Mammary epithelial cell (primary cell): ENCODE results near the gene HPCA.

ENCODE experiments used
- EZH2 ChIP-seq: IDR thresholded peaks from 2 replicates; pipeline ENCODE4 v1.6.1; 2012; ENCODE audit warnings: low read length, inconsistent platforms, borderline replicate concordance
- TF ChIP-seq, protein P1 (sequence below), 2 donors: IDR thresholded peaks in 1 of 2; conservative IDR thresholded peaks in 1 of 2; 2 replicates each; pipeline ENCODE4 v1.5.1; 2011 to 2012; ENCODE audit warnings: inconsistent platforms in 2 of 2, low read length in 2 of 2, mild to moderate bottlenecking in 2 of 2, control low read depth in 1 of 2, low read depth in 1 of 2; ENCODE audit not compliant: insufficient read depth in 1 of 2; ENCODE audit errors: extremely low read depth in 1 of 2

DNA sequence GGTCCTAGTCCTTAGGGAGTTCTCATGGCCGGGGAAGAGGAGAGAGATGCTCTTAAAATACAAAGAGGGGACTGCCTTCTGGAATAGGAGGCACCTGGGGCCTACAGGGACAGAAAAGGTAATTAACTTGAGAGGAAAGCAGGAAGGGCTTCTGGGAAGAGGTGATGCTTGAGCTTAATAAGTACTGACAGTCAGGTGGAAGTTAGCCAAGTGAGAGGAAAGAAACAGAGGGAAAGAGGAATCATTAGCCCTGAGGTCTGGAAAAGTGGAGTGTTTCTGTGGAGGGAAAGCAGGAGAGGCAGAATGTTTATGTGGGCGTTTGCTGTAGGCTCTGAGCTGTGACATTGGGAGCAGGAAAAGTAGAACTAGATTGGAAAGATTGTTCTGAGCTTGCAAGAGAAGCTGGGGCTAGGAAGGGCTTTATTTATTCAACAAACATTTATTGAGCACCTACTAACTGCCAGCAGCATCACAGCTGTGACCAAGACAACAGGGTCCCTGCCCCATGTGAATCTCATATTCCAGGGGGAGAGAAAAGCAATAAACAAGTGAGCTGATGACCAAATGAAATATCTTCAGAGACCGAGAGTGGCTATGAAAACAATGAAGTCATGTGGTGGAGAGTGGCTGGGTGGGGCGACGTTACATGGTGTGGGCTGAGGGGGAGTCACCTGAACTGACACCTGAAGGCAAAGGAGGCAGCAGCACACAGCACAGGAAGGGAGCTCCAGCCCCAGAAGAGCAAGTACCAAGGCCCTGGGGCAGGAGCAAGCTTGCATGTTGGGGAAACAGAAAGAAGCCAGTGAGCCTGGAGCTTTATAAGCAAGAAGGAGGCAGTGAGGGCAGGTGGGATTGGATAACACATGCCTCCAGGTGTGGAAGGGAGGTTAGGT is 11.2 kb upstream of the HPCA start:
- TF ChIP-seq, protein P1, sequence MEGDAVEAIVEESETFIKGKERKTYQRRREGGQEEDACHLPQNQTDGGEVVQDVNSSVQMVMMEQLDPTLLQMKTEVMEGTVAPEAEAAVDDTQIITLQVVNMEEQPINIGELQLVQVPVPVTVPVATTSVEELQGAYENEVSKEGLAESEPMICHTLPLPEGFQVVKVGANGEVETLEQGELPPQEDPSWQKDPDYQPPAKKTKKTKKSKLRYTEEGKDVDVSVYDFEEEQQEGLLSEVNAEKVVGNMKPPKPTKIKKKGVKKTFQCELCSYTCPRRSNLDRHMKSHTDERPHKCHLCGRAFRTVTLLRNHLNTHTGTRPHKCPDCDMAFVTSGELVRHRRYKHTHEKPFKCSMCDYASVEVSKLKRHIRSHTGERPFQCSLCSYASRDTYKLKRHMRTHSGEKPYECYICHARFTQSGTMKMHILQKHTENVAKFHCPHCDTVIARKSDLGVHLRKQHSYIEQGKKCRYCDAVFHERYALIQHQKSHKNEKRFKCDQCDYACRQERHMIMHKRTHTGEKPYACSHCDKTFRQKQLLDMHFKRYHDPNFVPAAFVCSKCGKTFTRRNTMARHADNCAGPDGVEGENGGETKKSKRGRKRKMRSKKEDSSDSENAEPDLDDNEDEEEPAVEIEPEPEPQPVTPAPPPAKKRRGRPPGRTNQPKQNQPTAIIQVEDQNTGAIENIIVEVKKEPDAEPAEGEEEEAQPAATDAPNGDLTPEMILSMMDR (conservative IDR thresholded peaks at IDR 0.05 in 1 of 2, IDR thresholded peaks at IDR 0.05 in 1 of 2; ENCODE audit: extremely low read depth in 1 of 2, insufficient read depth in 1 of 2, low read depth in 1 of 2, low read length in 2 of 2): no peak
- no peak for TF ChIP-seq EZH2
